Activated CD4-positive, alpha-beta T cell treated with anti-CD3 and anti-CD28 coated beads for 36 hours (primary cell): ENCODE results near the gene ELL2. TPM values are rescaled to one million over a fixed set of nuclear protein-coding genes. Genes with fewer than 3 reads are reported as not detected.

Experiments used
- ATAC-seq: fragments of 200-7000 bp; cut with Tn5 transposase; one replicate; pipeline ENCODE4 v1.10.0; 2021; ENCODE audit warnings: mild to moderate bottlenecking, moderate library complexity
- CTCF ChIA-PET: fragments of 350-600 bp; sonication (Branson Sonifier 250); formaldehyde crosslinking; loops from one replicate; lab custom pipeline; 2021; ENCODE audit warnings: antibody characterized with exemption; lab: Charles Lee
- POLR2A ChIA-PET: fragments of 350-600 bp; sonication (Branson Sonifier 250); formaldehyde crosslinking; loops from one replicate; lab custom pipeline; 2021; ENCODE audit warnings: antibody characterized with exemption, inconsistent platforms; lab: Charles Lee
- DNase-seq: peaks from one replicate; pipeline ENCODE4 v3.0.0-alpha.2; 2020
- H3K27ac Mint-ChIP-seq: one replicate; pipeline ENCODE4 v1.8.0; 2021; ENCODE audit warnings: mixed read lengths
- H3K27me3 Mint-ChIP-seq: one replicate; pipeline ENCODE4 v1.8.0; 2021; ENCODE audit warnings: mixed read lengths
- H3K36me3 Mint-ChIP-seq: one replicate; pipeline ENCODE4 v1.8.0; 2021; ENCODE audit warnings: low read depth, mixed read lengths
- H3K4me1 Mint-ChIP-seq: one replicate; pipeline ENCODE4 v1.8.0; 2021; ENCODE audit warnings: mixed read lengths
- H3K4me3 Mint-ChIP-seq: one replicate; pipeline ENCODE4 v1.8.0; 2021; ENCODE audit warnings: mild to moderate bottlenecking, moderate library complexity, mixed read lengths
- H3K9me3 Mint-ChIP-seq: one replicate; pipeline ENCODE4 v1.8.0; 2021; ENCODE audit warnings: low read depth, mixed read lengths
- intact Hi-C, 2 experiments: fragments of 100-400 bp; cut with DNase I in 1 of 2; cut with micrococcal nuclease in 1 of 2; formaldehyde crosslinking; loops; one replicate each; pipeline versions ENCODE4 v1.14.2 to v1.15.1; 2022 to 2024; cut with DNase I, micrococcal nuclease
- total RNA-seq, 2 experiments: library from RNA; stranded (reverse); gene quantifications; one replicate each; pipeline ENCODE4 v1.2.3, GENCODE V29; 2021

Gene ELL2
- total RNA-seq, 2 experiments from 2014 or later, result 87.6 to 131 TPM

- no peaks in the 10 kb centered on the region for H3K4me1 Mint-ChIP-seq
- peaks cover under 1% of the 10 kb centered on the region for H3K27me3 Mint-ChIP-seq
- H3K27ac Mint-ChIP-seq, result no peak overlapping the region
- CTCF ChIA-PET, result no interaction called here
- intact Hi-C loops, result no loop called here
- no peaks in the 10 kb centered on the region for H3K36me3 Mint-ChIP-seq
- ATAC-seq, result no peak
- H3K9me3 Mint-ChIP-seq, result no peaks in the 10 kb centered on the region
- no peak overlapping the region for H3K4me3 Mint-ChIP-seq
- DNase-seq, result no peak
- POLR2A ChIA-PET, result no interaction called here
Measured at GRCh38 chr5:95983080-95983479, 21.4 kb upstream of the ELL2 start.

DNA sequence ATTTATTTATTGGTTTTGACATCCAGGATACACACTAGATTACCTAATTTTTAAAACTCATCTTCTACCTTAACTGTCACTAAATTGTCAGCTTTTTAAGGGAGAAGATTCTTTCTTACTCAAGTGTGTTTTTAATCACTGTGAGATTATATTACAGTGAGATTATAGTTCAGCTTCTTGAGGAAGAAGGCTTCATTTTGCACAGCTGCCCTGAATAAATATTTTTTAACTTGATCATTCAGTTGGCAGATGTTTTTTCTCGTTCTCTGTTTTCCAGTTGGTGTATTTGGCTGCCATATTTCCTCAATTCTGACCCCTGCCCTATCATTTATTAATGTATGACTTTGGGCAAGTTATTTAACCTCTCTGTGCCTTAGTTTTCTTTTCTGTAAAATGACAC, 15.0 kb upstream of the ELL2 start:
- Mint-ChIP-seq H3K27me3 (peaks cover 2% of the 10 kb centered on the region), H3K4me3 (no peak overlapping the region), H3K4me1 (peaks cover 2% of the 10 kb centered on the region), H3K27ac (no peak overlapping the region), H3K36me3 (no peaks in the 10 kb centered on the region), H3K9me3 (no peaks in the 10 kb centered on the region)
- POLR2A ChIA-PET, result no interaction called here
- no peak for ATAC-seq
- intact Hi-C loops, result no loop called here
- CTCF ChIA-PET, result interaction anchor here (1.3 to 1.4 kb wide), 2 partner anchors 10 to 12 kb away, joined by 4 to 5 read pairs; no protein-coding TSS in a partner anchor
- DNase-seq, result no peak

GRCh38 chr5:95975703-95976102, 14.1 kb upstream of the ELL2 start:
- Mint-ChIP-seq H3K4me3 (no peak overlapping the region), H3K27me3 (peaks cover 2% of the 10 kb centered on the region), H3K4me1 (peaks cover 2% of the 10 kb centered on the region), H3K9me3 (no peaks in the 10 kb centered on the region), H3K36me3 (no peaks in the 10 kb centered on the region), H3K27ac (no peak overlapping the region)
- ChIA-PET CTCF (no interaction called here), POLR2A (no interaction called here)
- intact Hi-C loops, result no loop called here
- DNase-seq (no peak), ATAC-seq (no peak)

DNA sequence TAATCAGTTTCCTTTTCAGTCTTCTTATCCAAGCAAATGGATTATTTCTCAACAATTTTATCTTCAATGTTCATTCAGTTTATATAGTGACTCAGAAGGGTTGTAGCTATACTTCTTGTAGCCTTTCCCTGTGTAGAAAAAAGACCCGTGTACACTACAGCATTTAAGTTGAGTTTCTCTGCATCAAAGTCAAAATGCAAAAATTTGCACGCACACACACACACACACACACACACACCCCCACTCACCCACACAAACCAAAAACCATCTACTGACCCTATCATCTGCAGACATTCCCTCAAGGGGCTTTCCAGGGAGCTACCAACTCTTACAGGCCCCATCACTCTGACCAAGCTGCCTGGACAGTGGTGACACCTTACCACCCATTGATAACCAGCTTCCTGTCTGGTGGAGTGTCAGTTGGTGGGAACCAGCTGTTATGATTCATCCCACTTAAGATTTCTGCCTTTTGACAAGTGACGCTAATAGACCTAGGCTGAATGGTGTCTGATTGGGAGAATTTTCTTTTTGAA, 12.2 kb upstream of the ELL2 start:
- DNase-seq (peak; percentile 14), ATAC-seq (peak; percentile 77)
- Mint-ChIP-seq H3K4me1 (peaks cover 2% of the 10 kb centered on the region), H3K9me3 (peaks cover 4% of the 10 kb centered on the region), H3K4me3 (no peak overlapping the region), H3K27me3 (peaks cover 2% of the 10 kb centered on the region), H3K27ac (no peak overlapping the region), H3K36me3 (no peaks in the 10 kb centered on the region)
- intact Hi-C loops, result no loop called here
- CTCF ChIA-PET, result interaction anchor here (1.3 kb wide), 1 partner anchor 11 kb away, joined by 5 read pairs; no protein-coding TSS in a partner anchor
- POLR2A ChIA-PET, result no interaction called here

DNA sequence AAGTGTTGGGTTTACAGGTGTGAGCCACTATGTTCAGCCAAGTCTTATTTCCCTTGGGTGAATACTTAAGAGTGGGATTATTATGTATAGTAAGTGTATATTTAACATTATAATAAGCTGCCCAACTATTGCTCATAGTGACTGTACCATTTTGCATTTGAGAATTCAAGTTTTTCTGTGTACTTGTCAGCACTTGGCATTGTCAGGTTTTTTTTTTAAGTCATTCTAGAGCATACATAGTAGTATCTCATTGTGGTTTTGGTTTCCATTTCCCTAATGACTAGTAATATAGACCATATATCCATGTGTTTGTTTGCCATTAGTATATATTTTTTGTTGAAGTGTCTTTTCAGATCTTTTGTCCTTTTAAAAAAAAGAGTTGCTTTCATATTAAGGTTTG, 10.5 kb upstream of the ELL2 start:
- POLR2A ChIA-PET, result interaction anchor here (0.7 kb wide), 1 partner anchor 168 kb away, joined by 3 read pairs; no protein-coding TSS in a partner anchor

GRCh38 chr5:95970359-95970704, 8.7 kb upstream of the ELL2 start:
- peaks cover 4% of the 10 kb centered on the region for H3K27me3 Mint-ChIP-seq

More for the DNA sequence above, 10.5 kb upstream of the ELL2 start:
- Mint-ChIP-seq H3K27me3 (no peaks in the 10 kb centered on the region), H3K4me3 (no peak overlapping the region), H3K36me3 (no peaks in the 10 kb centered on the region), H3K9me3 (peaks cover 4% of the 10 kb centered on the region), H3K27ac (no peak overlapping the region), H3K4me1 (peaks cover 2% of the 10 kb centered on the region)
- CTCF ChIA-PET, result interaction anchor here (0.8 to 1.2 kb wide), 3 partner anchors 69 to 107 kb away, joined by 3 to 4 read pairs (median 3); no protein-coding TSS in a partner anchor
- DNase-seq, result no peak
- intact Hi-C loops, result no loop called here
- ATAC-seq, result no peak

DNA sequence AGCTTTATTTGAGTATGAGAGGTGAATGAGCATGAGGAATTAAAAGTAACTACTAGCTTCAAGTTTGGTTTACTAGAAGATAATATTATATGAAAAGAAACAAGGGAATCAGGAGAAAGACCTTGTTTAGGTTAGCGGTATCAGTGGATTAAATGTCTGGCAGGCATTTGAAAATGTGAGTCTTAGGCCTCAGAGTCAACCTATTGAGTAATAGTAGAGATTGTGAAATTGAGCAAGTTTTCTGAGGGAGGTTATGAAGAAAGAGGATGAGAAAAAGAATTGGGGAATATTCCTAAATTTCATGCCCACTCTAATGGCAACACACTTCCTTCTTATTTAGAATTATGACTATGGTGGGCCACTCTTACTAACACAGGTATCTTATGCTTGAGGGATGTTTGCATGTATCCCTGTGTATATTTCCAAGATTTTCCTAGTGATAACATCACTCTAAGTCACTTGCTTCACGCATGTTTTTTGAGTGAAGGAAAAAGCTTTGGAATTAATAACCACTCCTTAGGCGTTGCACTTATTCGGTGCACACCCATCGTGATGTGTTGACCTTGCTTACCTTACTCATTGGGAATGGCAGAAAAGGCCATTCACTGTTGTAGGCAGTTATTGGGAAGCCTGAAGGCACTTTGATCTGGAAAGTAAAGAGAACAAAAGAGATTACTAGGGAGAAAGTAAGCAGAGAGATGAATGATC, 8.2 kb upstream of the ELL2 start:
- Mint-ChIP-seq H3K9me3 (peaks cover 4% of the 10 kb centered on the region), H3K27ac (no peak overlapping the region), H3K36me3 (no peaks in the 10 kb centered on the region), H3K27me3 (peaks cover 4% of the 10 kb centered on the region), H3K4me1 (peaks cover 3% of the 10 kb centered on the region), H3K4me3 (no peak overlapping the region)
- CTCF ChIA-PET, result interaction anchor here (0.6 to 1.1 kb wide), 3 partner anchors 285 to 1177 kb away, joined by 3 to 4 read pairs (median 3); no protein-coding TSS in a partner anchor
- intact Hi-C loops, result no loop called here
- ATAC-seq, result no peak
- POLR2A ChIA-PET, result no interaction called here
- no peak for DNase-seq

More at GRCh38 chr5:95970359-95970704, 8.7 kb upstream of the ELL2 start:
- ChIA-PET CTCF (interaction anchor here (0.6 kb wide), 1 partner anchor 1177 kb away, joined by 3 read pairs; no protein-coding TSS in a partner anchor), POLR2A (no interaction called here)
- Mint-ChIP-seq H3K4me1 (peaks cover 2% of the 10 kb centered on the region), H3K4me3 (no peak overlapping the region), H3K27ac (no peak overlapping the region), H3K36me3 (no peaks in the 10 kb centered on the region), H3K9me3 (peaks cover 4% of the 10 kb centered on the region)
- intact Hi-C loops, result no loop called here
- no peak for DNase-seq
- ATAC-seq, result no peak

- DNase-seq (no peak), ATAC-seq (no peak)
- H3K9me3 Mint-ChIP-seq, result peaks cover 4% of the 10 kb centered on the region
- H3K36me3 Mint-ChIP-seq, result no peaks in the 10 kb centered on the region
- intact Hi-C loops, result no loop called here
- no peak overlapping the region for H3K27ac Mint-ChIP-seq
- peaks cover 4% of the 10 kb centered on the region for H3K27me3 Mint-ChIP-seq
- POLR2A ChIA-PET, result no interaction called here
- H3K4me1 Mint-ChIP-seq, result peaks cover 8% of the 10 kb centered on the region
- no peak overlapping the region for H3K4me3 Mint-ChIP-seq
- CTCF ChIA-PET, result interaction anchor here (0.6 to 1.1 kb wide), 3 partner anchors 8 to 368 kb away, joined by 3 to 4 read pairs (median 3); no protein-coding TSS in a partner anchor
Measured at GRCh38 chr5:95969055-95969454, 7.4 kb upstream of the ELL2 start.

GRCh38 chr5:95967236-95967635, 5.6 kb upstream of the ELL2 start:
- CTCF ChIA-PET, result no interaction called here
- intact Hi-C loops, result no loop called here
- H3K4me1 Mint-ChIP-seq, result peaks cover 20% of the 10 kb centered on the region
- no peak overlapping the region for H3K4me3 Mint-ChIP-seq
- POLR2A ChIA-PET, result no interaction called here
- peaks cover 4% of the 10 kb centered on the region for H3K27me3 Mint-ChIP-seq
- peaks cover 4% of the 10 kb centered on the region for H3K9me3 Mint-ChIP-seq
- no peaks in the 10 kb centered on the region for H3K36me3 Mint-ChIP-seq
- ATAC-seq, result no peak
- DNase-seq, result no peak
- H3K27ac Mint-ChIP-seq, result no peak overlapping the region

DNA sequence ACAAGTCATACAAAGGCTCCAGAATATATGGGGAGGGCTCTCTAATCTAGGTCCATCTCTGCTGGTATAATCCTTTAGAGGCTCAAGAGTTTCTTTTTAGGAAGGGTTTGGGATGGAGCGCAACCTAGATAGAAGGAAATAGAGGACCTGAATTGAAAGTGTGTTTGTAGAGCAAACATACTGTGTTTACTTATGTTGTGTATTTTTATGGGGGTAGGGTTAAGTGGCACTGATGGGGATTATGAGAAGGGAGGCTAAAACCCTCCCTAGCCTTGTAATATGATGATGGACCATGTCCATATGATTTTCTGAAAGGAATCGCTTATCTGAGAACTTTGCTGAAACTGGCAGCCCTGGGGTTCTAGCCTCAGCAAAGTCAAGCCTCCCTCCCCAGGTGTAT, 4.4 kb upstream of the ELL2 start:
- CTCF ChIA-PET, result interaction anchor here (1.3 kb wide), 1 partner anchor 104 kb away, joined by 4 read pairs; no protein-coding TSS in a partner anchor
- H3K27ac Mint-ChIP-seq, result no peak overlapping the region

DNA sequence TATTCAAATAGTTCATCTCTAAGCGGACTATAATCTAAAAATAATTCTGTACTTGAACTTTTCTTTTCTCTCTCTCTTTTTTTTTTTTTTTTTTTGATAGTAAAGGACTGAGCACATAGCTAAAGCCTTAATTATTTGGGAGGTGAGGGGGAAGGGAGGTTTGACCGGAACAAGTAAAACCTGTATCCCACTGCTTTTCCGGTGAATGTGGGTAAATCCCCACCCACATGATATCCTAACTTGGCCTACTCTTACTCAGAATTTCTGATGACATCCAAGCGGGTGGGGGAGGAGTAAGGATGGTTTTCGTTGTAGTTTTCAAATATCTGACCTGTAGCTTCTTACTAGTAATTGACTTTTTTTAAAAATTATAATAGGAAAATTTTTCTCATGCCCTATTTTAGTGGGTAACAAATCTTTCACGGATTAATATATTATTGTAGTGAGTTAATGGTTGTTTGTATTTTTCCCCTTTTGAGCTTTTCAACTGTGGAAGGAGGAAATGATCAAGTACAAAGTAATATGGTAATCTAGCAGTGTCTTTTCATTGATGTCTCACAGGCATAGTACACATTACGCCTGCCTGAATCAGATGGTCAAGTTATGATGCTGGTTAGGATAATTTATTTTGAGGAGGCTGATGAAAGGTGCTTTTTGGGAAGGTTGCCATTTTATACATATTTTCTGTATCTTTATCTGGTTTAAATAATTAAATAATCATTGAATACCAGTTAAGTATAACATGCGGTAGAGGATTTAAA, 2.2 kb upstream of the ELL2 start:
- peaks cover 38% of the 10 kb centered on the region for H3K4me1 Mint-ChIP-seq
- H3K27ac Mint-ChIP-seq, result peak overlapping the region; percentile 74
- H3K27me3 Mint-ChIP-seq, result peaks cover 4% of the 10 kb centered on the region
- intact Hi-C loops, result loop anchor here (2.0 to 5.0 kb wide), 7 partner anchors 93 to 971 kb away; no protein-coding TSS in a partner anchor
- POLR2A ChIA-PET, result no interaction called here
- no peaks in the 10 kb centered on the region for H3K9me3 Mint-ChIP-seq
- DNase-seq (peak; percentile 57), ATAC-seq (no peak)
- H3K36me3 Mint-ChIP-seq, result peaks cover 21% of the 10 kb centered on the region
- H3K4me3 Mint-ChIP-seq, result peak overlapping the region; percentile 29
- CTCF ChIA-PET, result interaction anchor here (0.9 to 1.9 kb wide), 4 partner anchors 10 to 102 kb away, joined by 3 to 7 read pairs (median 3); no protein-coding TSS in a partner anchor

More for the DNA sequence above, 4.4 kb upstream of the ELL2 start:
- POLR2A ChIA-PET, result no interaction called here
- intact Hi-C loops, result no loop called here
- DNase-seq (no peak), ATAC-seq (no peak)
- Mint-ChIP-seq H3K9me3 (peaks cover 4% of the 10 kb centered on the region), H3K27me3 (peaks cover 4% of the 10 kb centered on the region), H3K4me1 (peaks cover 24% of the 10 kb centered on the region), H3K36me3 (no peaks in the 10 kb centered on the region), H3K4me3 (no peak overlapping the region)
